Fibroblast of villous mesenchyme (primary cell): ENCODE results near the gene GRM3. TPM values are rescaled to one million over a fixed set of nuclear protein-coding genes. Genes with fewer than 3 reads are reported as not detected.

ENCODE experiments used
- DNase-seq: peaks from one replicate; pipeline ENCODE4 v3.0.0-alpha.2; 2010; ENCODE audit warnings: low read depth
- H3K4me3 ChIP-seq: 2 replicates; pipeline ENCODE4 v1.5.1; 2011; ENCODE audit warnings: low read depth, mild to moderate bottlenecking, low read length
- total RNA-seq: library from RNA; depleted of rRNA; stranded (reverse); fragments of >200 nt; gene quantifications from 2 replicates; pipeline ENCODE4 v1.2.3, GENCODE V29; 2012
- TF ChIP-seq, protein P1 (sequence below): IDR thresholded peaks from 2 replicates; pipeline ENCODE4 v1.5.1; 2012; ENCODE audit warnings: low read depth, mild to moderate bottlenecking, low read length; ENCODE audit not compliant: insufficient read depth

GRM3 gene
- total RNA-seq, 1 donor: not detected

- H3K4me3 ChIP-seq: no peak overlapping the region
- TF ChIP-seq, protein P1, sequence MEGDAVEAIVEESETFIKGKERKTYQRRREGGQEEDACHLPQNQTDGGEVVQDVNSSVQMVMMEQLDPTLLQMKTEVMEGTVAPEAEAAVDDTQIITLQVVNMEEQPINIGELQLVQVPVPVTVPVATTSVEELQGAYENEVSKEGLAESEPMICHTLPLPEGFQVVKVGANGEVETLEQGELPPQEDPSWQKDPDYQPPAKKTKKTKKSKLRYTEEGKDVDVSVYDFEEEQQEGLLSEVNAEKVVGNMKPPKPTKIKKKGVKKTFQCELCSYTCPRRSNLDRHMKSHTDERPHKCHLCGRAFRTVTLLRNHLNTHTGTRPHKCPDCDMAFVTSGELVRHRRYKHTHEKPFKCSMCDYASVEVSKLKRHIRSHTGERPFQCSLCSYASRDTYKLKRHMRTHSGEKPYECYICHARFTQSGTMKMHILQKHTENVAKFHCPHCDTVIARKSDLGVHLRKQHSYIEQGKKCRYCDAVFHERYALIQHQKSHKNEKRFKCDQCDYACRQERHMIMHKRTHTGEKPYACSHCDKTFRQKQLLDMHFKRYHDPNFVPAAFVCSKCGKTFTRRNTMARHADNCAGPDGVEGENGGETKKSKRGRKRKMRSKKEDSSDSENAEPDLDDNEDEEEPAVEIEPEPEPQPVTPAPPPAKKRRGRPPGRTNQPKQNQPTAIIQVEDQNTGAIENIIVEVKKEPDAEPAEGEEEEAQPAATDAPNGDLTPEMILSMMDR: no peak
- no peak for DNase-seq
Observed at GRCh38 chr7:86867163-86867762, 223.6 kb downstream of the GRM3 start.

GRCh38 chr7:86876146-86876545 is 232.4 kb downstream of the GRM3 start:
- no peak for DNase-seq
- TF ChIP-seq, protein P1: no peak
- H3K4me3 ChIP-seq: no peak overlapping the region

- TF ChIP-seq, protein P1: no peak
- DNase-seq: no peak
- no peak overlapping the region for H3K4me3 ChIP-seq
Observed at GRCh38 chr7:86884152-86884551, 240.4 kb downstream of the GRM3 start.

DNA sequence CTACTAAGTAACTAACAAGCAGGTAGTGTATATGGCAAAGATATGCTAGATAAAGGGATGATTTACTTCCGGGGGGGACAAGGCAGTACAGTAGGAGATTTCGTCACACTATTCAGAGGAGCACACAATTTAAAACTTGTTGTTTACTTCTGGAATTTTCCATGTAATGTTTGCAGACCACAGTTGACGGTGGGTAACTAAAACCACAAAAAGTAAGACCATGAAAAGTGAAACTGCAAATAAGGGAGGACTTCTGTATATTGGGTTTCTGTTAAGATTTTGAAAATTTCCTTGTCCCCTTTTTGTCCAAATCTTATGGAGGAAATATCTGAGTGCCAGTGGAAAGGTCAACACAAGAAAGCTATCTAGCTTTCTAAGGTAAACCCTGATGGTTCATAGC is 245.8 kb downstream of the GRM3 start:
- DNase-seq: no peak
- no peak overlapping the region for H3K4me3 ChIP-seq
- TF ChIP-seq, protein P1: no peak

DNA sequence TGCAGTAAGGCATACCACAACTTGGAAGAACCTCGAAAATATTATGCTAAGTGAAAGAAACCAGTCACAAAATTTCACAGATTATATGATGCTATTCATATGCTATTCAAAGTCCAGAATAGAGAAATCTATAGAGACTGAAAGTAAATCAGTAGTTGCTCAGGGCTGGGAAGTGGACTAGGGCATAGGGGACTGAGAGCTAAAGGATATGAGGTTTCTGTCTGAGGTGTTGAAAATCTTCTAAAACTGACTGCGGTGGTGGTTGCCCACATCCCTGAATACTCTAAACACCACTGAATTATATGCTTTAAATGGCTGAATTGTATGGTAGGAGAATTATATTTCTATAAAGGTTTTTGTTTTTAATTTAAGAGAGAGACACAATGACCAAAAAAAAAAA is 254.5 kb downstream of the GRM3 start:
- TF ChIP-seq, protein P1: no peak
- no peak for DNase-seq
- no peak overlapping the region for H3K4me3 ChIP-seq

GRCh38 chr7:86900886-86901285 is 257.2 kb downstream of the GRM3 start:
- no peak for DNase-seq
- TF ChIP-seq, protein P1: no peak
- no peak overlapping the region for H3K4me3 ChIP-seq
